NK-92 treated with Interleukin-12 subunit alpha and Interleukin-12 subunit beta, amount 100 ng/mL, for 24 hours (cell line): ENCODE measurements around the gene PLEK2.
"Not testable (repeated sequence)": the region's sequence is repeated elsewhere in the genome, so short reads cannot be mapped to it uniquely, and the experiment has no call there.

Experiments
- DNase-seq: peaks from one replicate; lab custom pipeline; 2025; lab: John Stamatoyannopoulos, UW

PLEK2 gene

GRCh38 chr14:67411820-67412421 is at the start of gene PLEK2:
Gene PLEK2, minus strand, starts transcription at chr14:67412165. Its CDS starts 106 bp downstream, at chr14:67412059.
- no peak for DNase-seq

GRCh38 chr14:67461341-67461985 is 49.5 kb upstream of the PLEK2 start:
- DNase-seq: no peak

- DNase-seq: no peak
Observed at GRCh38 chr14:67459336-67459735, 47.4 kb upstream of the PLEK2 start.

GRCh38 chr14:67457782-67458181 is 45.8 kb upstream of the PLEK2 start:
- DNase-seq: no peak

- DNase-seq: no peak
Observed at GRCh38 chr14:67456732-67457131, 44.8 kb upstream of the PLEK2 start.

GRCh38 chr14:67453575-67454300 is 41.8 kb upstream of the PLEK2 start:
- DNase-seq: no peak

- DNase-seq: not testable (repeated sequence)
Observed at GRCh38 chr14:67451667-67452066, 39.7 kb upstream of the PLEK2 start.

- no peak for DNase-seq
Observed at GRCh38 chr14:67449096-67449495, 37.1 kb upstream of the PLEK2 start.

GRCh38 chr14:67447033-67447381 is 35.0 kb upstream of the PLEK2 start:
- DNase-seq: no peak

GRCh38 chr14:67446371-67447032 is 34.5 kb upstream of the PLEK2 start:
- DNase-seq: no peak

- DNase-seq: no peak
Observed at GRCh38 chr14:67444395-67444794, 32.4 kb upstream of the PLEK2 start.

- no peak for DNase-seq
Observed at GRCh38 chr14:67442139-67442906, 30.4 kb upstream of the PLEK2 start.

GRCh38 chr14:67441672-67442071 is 29.7 kb upstream of the PLEK2 start:
- no peak for DNase-seq

GRCh38 chr14:67441256-67441655 is 29.3 kb upstream of the PLEK2 start:
- DNase-seq: no peak

GRCh38 chr14:67440513-67440912 is 28.5 kb upstream of the PLEK2 start:
- DNase-seq: no peak

- DNase-seq: no peak
Observed at GRCh38 chr14:67438969-67439368, 27.0 kb upstream of the PLEK2 start.

GRCh38 chr14:67436006-67436866 is 24.3 kb upstream of the PLEK2 start:
- no peak for DNase-seq

GRCh38 chr14:67435603-67436002 is 23.6 kb upstream of the PLEK2 start:
- no peak for DNase-seq

GRCh38 chr14:67432050-67432564 is 20.1 kb upstream of the PLEK2 start:
- no peak for DNase-seq

- DNase-seq: no peak
Observed at GRCh38 chr14:67429510-67430205, 17.7 kb upstream of the PLEK2 start.
